ENCODE results near the gene KLF13.
A peak's percentile ranks its signal among the peaks of the same experiment; 100 is the strongest.

KLF13 gene

DNA sequence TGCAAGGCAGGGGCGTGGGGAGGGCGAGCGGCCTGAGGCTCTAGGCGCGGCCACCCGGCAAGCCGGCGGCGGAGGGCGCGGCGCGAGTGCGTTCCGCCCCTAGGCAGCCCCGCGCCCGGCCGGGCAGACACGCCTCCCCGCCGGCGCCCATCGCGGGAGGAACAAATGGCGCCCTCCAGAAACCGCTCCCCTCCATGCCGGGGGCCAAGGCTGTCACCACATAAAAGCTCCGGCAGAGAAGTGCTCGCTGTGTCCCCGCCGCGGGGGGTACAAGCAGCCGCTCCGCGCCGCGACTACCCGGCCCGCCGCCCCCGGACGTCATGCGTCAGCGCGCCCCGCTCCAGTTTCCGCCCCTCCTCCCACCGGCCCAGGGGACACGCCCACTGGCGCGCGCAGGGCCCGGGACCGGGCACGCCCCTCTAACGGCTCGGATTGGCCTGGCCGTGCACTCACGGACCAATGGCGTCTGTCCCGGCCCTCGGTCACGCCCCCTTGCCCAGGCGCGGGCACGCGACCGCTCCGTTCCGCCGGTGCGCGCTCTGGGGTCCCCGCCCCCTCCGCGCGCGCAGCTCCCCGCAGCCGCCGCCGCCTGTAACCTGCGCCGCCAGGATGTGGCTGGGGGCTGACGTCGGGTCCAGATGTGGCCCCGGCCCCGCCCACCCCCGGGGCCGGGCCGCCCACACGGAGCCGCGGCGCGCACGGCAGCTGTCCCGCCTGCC lies at the start of gene KLF13:
Gene KLF13, plus strand, starts transcription at position 680 of the 719 bp plus-strand sequence. CDS start 378 bp downstream, outside the sequence.
- peak; percentile 99 to 100 for DNase-seq (ENCODE audit: low read depth in 1 of 2, low spot score in 1 of 2)

DNA sequence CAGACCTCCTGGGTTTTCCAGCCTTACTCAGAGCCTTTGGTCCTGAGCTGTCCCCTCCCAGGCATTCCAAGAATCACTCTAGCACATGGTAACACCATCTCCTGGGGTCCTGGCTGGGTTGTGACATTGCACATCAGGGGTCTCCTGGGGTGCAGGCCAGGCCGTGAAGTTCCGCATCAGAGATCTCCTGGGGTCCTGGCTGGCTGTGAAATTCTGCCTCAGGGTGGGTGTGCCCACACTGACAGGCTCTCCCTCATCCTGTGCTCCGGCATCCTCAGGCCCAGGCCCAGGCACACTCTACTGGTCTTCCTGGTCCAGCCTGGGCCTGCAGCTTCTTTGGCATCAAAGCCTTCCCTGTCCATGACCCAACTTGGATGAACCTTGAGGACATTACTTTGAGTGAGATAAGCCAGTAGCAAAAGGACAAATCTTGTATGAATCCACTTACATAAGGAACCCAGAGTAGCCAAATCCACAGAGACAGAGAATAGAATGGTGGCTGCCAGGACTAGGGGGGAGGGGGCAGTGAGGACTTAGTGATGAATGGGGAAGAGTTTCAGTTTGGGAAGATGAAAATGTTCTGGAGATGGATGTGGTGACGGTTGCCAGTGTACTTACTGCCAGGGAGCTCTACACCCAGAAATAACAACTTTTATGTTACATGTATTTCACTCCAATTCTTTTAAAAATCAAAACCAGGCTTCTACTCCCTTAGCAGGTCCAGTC lies 49.1 kb upstream of the KLF13 start:
- no peak for DNase-seq (ENCODE audit: low read depth in 1 of 2, low spot score in 1 of 2)

DNA sequence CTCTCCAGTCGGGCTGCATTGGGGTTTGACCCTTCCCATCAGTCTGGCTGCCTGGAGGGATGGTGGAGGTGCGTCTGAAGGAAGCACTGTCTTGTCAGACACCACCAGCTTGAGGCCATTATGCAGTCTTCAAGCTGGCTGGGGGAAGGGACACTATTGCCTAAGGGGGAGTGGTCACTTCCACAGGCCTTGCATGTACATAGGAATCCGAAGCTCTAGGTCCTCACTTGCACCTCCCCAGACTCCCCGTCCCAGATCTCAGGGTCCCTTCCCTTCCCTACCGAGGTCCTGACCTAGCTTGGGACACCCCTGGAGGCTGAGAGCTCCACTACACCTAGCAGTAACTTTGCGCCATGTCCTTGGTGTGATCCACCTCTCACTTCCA lies 48.6 kb upstream of the KLF13 start:
- no peak for DNase-seq (ENCODE audit: low read depth in 1 of 2, low spot score in 1 of 2)

DNA sequence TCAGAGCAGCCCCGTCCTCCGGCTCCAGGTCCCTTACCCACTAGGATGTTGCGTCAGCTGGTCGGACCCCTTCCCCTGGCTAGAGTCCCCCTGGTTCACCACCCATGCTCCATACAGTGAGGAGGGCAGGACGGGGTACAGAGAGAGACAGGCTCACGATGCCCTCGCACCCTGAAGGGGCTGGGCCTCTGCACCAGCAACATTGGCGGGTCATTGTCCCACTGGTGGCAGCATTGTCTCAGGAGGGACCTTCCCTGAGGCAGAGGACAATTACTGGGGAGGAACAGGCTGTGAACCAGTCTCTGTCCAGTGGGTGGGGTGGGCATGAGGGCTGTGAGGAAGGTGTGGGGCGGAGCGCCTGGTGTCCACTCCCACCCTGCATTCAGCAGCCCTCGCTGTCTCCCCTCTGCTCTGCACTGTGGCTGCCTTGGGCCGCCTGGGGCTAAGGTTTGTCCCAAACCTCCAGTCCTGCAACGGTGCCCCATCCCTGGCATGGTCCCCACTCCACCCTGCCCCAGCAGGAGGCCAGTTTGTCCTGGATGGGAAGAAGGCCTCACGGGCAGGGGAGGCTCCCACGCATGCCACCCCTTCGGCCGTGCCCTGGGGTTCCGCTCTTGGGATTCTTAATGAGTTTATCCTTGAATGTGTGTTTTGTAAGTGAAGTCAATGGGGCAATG lies 48.0 kb upstream of the KLF13 start:
- DNase-seq (ENCODE audit: low read depth in 1 of 2, low spot score in 1 of 2): no peak

DNA sequence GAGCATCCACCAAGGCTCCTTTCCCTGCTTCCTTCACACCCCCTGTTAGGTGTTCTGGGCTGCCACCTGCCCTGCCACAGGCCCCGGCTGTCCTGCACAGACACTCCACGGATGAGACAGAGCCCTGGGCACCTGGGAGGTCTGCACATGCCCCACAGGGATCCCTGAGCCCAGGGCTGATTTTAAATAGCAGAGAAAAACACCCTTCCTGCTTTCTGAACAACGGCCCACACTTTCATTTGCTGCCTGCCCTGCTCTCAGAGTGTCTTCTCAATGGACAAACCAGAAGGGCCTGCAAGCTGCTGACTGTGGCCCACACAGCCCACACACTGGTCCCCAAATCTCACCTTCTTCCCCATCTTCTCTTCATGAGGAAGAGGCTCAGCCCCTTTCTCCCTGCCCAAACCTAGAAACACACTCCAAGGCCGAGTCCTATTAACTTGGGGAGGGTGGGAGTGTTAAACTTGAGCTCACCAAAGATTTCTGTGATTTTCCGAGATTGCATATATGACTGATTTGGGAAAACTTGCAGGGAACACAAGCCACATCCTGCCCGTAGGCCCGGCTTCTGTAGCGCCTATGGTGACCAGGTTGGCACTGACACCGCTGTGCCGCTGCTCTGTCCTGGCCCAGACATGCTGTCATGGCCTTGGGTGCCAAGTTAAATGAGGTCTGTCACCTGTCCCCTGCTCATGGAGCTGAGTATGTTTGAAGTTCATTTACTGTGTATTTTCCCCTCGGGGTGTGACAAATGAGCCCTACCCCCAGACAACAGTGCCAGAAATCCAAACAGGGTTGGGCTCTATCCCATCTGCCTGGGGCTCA lies 47.2 kb upstream of the KLF13 start:
- no peak for DNase-seq (ENCODE audit: low read depth in 1 of 2, low spot score in 1 of 2)

DNA sequence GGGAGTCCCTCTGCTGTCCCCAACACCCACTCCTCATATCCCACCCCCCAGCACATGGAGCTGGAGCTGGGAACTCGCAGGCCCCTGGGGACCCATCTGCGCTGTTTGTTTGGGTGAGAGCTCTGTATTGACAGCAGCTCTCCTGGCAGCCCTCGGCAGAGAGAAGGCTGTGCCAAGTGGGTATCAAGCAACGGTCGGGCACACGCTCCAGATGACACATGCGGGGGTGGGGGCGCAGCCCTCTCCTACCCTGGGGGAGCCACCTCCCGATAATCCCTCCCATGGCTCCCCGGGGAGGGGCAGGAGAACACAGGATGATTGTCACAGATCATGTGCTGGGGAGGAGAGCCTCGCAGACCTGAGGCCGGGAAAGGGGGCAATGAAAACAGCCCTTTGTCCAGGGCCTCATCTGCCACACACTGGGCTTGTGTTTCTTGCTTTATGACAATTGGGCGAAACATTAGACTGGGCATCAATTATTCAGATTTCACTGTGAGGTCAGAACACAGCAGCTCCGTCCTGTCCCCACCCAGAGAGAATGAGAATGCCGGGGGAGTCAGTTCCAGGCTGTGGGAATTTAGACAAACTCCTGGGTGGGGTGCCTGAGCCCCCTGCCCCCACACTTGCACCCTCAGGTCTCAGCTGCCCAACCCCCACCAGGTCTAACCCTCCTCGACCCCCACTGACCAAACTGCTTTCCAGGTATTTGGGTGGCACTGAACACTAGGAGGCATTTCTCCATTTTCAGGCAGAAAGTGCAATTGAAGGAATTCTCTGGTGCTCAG lies 46.4 kb upstream of the KLF13 start:
- no peak for DNase-seq (ENCODE audit: low read depth in 1 of 2, low spot score in 1 of 2)

DNA sequence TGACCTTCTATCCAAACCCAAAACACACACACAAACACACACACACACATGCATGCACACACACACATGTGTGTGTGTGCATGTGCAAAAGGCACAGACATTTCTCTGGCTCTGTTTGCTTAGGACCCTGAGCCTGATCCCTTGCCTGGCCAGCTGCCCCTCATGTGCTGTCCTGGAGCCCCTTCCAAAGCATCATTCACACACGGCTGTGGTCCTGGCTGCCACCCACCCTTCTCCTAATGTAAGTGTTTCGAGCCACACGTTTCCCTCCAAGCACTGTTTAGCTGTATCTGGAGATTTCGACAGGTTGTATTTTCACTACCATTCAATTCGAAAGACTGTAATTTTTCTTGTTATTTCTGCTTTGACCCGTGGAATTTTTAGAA lies 45.8 kb upstream of the KLF13 start:
- no peak for DNase-seq (ENCODE audit: low read depth in 1 of 2, low spot score in 1 of 2)

DNA sequence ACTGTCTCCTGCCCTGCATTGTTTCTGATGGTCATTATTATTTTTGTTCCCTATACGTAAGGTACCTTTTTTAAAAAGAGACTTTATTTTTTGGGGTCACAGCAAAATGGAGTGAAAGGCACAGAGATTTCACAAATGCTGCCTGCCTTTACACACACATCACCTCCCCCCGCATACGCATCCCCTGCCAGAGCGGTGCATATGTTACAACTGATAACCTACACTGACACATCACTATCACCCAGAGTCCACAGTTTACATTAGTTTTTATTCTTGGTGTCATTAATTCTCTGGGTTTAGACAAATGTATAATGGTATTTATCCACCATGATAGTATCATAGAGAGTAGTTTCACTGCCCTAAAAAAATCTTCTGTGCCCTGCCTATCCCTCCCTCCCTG lies 43.6 kb upstream of the KLF13 start:
- DNase-seq (ENCODE audit: low read depth in 1 of 2, low spot score in 1 of 2): no peak

DNA sequence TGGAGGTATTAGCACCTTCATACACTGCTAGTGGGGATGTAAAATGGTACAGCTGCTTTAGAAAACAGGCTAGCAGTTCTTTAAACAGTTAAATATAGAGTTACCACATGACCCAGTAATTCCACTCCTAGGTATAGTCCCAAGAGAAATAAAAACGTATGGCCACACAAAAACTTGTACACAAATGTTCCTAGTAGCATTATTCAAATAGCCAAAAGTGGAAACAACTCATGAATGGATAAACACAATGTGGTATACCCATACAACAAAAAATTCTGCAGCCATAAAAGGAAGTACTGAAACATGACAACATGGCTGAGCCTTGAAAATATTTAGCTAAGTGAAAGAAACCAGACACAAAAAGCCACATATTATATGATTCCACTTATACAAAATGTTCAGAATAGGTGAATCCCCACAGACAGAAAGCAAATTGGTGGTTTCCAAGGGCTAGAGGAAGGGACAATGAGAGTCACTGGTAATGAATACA lies 40.8 kb upstream of the KLF13 start:
- no peak for DNase-seq (ENCODE audit: low read depth in 1 of 2, low spot score in 1 of 2)

DNA sequence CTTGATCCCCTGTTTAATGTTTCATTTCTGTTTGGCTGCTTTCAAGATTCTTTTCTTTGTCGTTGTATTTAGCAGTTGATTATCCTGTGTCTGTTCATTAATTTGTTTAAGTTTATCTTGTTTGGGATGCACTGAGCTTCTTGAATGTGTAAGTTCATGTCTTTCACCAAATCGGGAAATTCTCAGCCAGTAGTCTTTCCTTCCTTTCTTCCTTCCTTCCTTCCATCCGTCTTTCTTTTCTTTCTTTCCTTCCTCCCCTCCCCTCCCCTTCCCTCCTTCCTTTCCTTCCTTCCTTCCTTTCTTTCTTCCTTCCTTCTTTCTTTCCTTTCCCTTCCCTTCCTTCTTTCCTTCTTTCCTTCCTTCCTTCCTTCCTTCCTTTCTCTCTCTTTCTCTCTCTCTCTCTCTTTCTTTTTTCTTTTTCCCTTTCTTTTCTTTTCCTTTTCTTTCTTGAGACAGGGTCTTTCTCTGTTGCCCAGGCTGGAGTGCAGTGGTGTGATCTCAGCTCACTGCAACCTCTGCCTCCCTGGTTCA lies 35.5 kb upstream of the KLF13 start:
- no peak for DNase-seq (ENCODE audit: low read depth in 1 of 2, low spot score in 1 of 2)

DNA sequence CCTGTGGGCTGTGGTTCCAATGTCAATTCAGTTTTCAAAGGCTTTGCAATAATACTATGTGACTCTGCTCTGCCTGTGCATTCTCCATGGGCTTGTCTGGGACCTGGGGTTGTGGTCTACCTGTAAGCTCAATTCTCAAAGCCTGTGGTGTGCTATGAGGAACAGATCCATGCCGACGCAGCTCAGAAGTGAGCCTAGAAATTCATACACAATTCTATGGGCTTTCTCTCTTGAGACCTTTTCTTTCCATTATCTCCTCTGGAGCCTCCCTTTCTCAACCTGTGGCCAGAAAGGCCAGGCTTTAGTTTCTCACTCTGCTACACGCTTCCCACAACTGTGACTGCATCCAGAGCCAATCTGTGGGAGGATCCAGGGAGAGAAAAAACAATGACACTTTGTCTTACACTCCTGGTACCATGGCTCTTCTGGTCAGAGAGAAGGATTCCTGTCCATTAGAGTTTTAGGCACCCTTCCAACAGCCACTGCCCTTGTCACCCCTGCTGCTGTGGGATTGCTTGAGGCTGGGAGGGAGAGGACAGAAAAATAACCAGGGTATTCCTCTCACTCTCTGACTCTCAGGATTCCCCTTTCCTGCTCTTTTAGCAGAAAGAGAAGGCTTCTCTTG lies 34.1 kb upstream of the KLF13 start:
- DNase-seq (ENCODE audit: low read depth in 1 of 2, low spot score in 1 of 2): no peak

DNA sequence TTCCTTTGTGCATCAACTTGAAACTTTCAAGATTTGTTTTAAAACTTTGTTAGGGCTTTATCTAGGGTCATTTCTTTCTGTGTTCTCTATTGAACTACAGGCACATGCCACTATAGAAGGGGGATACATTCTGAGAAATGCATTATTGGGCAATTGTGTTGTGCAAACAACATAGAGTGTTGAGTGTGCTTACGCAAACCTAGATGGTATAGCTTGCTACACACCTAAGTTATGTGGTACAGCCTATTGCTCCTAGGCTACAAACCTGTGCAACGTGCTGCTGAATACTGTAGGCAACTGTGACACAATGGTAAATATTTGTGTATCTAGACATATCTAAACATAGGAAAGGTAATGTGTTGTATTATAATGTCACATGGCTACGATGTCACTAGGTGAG lies 33.0 kb upstream of the KLF13 start:
- DNase-seq (ENCODE audit: low read depth in 1 of 2, low spot score in 1 of 2): no peak

DNA sequence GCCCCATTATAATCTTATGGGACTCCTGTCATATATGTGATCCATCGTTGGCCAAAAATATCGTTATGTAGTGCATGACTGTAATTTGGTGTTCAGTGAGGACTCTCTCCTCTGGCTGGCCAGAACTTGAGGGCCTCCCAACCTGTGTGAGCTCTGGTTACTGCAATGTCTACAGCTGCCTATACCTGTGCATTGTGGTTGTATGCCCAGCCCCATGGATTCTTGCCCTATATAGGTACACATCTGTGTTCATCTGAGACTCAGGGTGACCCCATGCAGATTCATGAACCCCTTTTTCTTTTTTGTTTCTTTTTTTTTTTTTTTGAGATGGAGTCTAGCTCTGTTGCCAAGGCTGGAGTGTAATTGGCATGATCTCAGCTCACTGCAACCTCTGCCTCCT lies 32.6 kb upstream of the KLF13 start:
- DNase-seq (ENCODE audit: low read depth in 1 of 2, low spot score in 1 of 2): no peak

DNA sequence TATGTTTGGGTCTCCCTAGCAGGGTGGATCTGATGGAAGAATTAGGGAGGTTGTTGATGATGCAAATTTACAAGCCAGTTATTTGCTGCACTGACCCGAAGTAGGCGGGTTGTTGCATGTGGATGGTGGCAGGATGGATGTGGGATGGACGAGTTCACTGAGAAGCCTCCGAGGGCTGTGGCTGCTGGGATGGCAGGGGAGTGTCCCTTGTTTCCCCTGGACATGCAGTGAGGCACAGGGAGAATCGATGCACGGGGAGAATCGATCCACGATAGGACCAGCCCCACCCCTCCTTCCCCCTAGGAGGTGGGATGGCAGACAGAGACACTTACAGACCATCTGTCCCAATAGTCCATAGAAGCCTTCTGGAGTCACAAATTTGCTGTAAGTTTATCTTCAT lies 31.0 kb upstream of the KLF13 start:
- no peak for DNase-seq (ENCODE audit: low read depth in 1 of 2, low spot score in 1 of 2)

DNA sequence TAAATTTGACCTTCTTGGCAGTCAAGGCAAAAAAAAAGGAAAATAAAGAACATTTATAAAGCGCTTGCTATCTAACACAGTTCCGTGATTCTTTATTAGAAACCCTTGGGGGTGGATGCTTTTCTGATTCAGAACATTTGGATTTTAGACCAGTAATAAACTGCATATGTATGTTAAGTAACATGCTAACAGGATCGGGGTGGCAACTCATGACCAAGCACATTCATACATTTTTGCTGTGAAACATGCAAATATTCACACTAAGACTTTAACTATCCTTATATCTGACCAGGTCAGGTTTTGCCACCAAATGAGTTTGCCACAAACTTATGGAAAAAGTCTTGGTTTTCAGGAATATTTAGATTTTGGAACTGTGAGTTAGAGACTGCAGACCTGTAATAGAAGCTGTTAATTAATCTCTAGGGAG lies 30.4 kb upstream of the KLF13 start:
- DNase-seq (ENCODE audit: low read depth in 1 of 2, low spot score in 1 of 2): no peak

DNA sequence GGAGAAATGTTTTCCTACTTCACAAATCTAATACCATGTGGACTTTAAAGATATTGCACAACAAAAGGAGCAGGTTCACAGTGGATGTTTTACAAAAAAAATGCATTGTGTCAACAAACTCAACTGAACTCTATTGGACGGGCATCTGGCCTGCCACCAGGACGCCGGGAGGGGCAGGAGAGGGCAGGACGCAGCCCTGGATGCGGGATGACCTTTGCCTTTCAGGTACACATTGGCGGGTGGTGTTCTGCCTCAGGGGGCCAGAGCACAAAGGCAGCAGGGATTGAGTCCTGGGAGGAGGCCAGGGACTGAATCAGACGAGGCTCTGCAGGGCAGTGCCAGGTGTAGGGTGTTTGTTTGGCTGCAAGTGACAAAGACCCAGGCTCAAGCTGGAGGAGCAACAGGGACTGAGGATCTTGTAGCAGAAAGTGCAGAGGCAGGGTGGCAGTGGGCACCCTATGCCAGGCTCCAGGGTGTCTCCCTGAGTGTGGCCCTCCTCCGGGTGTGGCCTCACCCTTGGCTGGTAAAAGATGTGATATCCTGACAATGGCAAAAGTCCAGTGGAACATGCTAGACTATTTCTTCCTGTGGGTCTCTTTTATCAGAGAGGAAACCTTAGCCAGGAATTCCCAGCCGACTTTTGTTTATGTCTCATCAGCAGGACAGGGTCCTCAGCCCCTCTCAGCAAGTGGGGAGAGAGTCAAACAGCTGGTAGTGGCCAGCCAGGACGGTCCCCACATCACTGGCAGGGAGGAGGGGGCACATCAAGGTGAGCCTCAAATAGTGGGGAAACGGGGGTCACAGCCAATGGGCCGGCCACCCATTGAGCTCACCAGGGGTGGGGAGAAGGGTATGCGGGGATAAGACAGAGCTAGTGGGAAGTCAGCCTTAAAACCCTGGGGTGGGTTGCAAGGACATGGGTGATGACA lies 29.7 kb upstream of the KLF13 start:
- no peak for DNase-seq (ENCODE audit: low read depth in 1 of 2, low spot score in 1 of 2)

DNA sequence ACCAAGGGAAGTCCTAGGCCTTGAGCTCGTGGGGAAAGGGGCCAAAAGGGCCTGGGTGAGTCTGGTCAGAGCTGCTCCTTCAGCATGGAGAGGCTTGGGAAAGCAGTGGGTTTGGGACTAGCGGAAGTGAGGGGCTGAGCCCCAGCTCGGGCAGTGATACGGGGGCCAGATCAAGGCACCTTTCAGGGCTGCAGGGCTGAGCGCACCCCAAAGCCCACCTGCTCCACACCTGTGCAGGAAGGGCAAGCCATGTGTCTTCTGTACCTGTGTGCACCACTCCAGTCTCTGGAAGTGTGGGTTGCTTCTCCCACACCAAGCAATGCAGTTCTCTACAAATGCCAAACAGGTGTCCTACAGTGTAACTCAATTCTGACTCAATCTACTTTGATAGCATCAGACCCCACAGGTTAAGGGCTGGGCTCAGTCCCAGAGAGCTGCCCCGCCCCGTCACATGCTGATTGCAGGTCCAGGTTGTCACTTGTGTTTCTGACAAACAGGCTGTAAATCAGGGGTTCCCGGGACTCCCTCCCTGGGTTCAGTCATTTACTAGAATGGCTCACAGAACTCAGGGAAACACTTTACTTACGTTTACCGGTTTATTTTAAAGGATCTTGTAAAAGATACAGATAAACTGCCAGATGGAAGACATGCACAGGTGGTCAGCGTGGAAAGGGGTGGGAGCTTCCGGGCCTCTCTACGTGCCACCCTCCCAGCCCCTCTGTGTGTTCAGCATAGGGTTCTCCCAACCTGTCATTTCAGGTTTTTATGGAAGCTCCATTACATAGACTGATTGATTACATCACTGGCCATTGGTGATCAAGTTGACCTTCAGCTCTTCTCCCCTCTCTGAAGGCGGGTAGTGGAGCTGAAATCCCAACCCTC lies 28.8 kb upstream of the KLF13 start:
- no peak for DNase-seq (ENCODE audit: low read depth in 1 of 2, low spot score in 1 of 2)

DNA sequence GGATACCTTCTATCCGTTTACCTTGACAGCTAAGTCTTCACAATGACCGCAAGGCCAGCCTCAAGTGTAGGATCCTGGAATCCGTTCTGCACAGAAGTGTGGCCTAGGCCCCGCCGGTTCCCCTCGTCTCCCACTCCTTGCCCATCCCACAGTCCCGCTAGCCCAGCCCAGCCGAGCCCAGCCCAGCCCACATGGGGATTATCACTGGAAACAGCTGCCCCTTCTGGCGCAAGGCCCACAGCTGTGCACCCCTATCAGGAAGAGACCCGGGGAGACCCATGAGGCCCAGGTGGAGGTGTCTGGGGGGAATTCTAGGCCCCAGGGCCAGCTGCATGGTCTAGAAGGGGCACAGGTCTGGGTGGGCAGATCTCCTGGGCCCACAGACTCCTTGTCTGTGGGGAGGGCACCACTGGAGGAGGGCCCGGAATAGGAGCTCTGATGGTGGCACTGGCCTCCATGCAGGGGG lies 27.9 kb upstream of the KLF13 start:
- no peak for DNase-seq (ENCODE audit: low read depth in 1 of 2, low spot score in 1 of 2)
